HEK293 (cell line): ENCODE measurements around the gene CLDN18.

Experiments
- CTCF ChIA-PET: fragments of 350-600 bp; formaldehyde crosslinking; extraction: SDS; loops from one replicate; lab custom pipeline; 2021; ENCODE audit warnings: antibody characterized with exemption; lab: Yijun Ruan, JAX
- POLR2A ChIA-PET: fragments of 300-600 bp; formaldehyde crosslinking; extraction: SDS; loops from one replicate; lab custom pipeline; 2020; ENCODE audit warnings: antibody characterized with exemption, inconsistent platforms; lab: Yijun Ruan, JAX
- H3K27ac ChIP-seq: fragments of 200-500 bp; sonication (Bioruptor generic); 2 replicates; pipeline ENCODE4 v1.5.1; 2014; ENCODE audit warnings: low read depth, low read length, control low read depth, inconsistent platforms; ENCODE audit errors: extremely low read depth
- H3K36me3 ChIP-seq, 2 experiments: fragments of 200-500 bp in 1 of 2; sonication (Bioruptor generic) in 1 of 2; 1 replicate in 1 of 2; 2 replicates in 1 of 2; pipeline ENCODE4 v1.5.1; 2014 to 2017; ENCODE audit warnings: inconsistent platforms in 2 of 2, low read length in 2 of 2; ENCODE audit not compliant: control insufficient read depth in 2 of 2, insufficient read depth in 1 of 2
- H3K4me1 ChIP-seq: fragments of 200-500 bp; sonication (Bioruptor generic); 2 replicates; pipeline ENCODE4 v1.5.1; 2014; ENCODE audit warnings: mild to moderate bottlenecking, low read length, inconsistent platforms; ENCODE audit not compliant: control insufficient read depth, insufficient read depth
- H3K4me3 ChIP-seq: 2 replicates; pipeline ENCODE4 v1.5.1; 2011; ENCODE audit warnings: low read depth, mild to moderate bottlenecking, control low read depth, low read length, moderate library complexity
- H3K9me3 ChIP-seq: fragments of 200-500 bp; sonication (Bioruptor generic); 2 replicates; pipeline ENCODE4 v1.5.1; 2014; ENCODE audit warnings: low read depth, low read length, inconsistent platforms; ENCODE audit not compliant: control insufficient read depth, insufficient read depth
- BCL11B ChIP-seq: fragments of 450-650 bp; formaldehyde crosslinking; IDR thresholded peaks from 2 replicates; pipeline ENCODE4 v1.5.1; 2016; ENCODE audit warnings: low read depth, missing biosample characterization, missing genetic modification characterization
- FEZF1 ChIP-seq: fragments of 450-650 bp; formaldehyde crosslinking; IDR thresholded peaks from 2 replicates; pipeline ENCODE4 v1.5.1; 2016; ENCODE audit warnings: missing biosample characterization, missing genetic modification characterization
- GLIS2 ChIP-seq: fragments of 450-650 bp; formaldehyde crosslinking; IDR thresholded peaks from 2 replicates; pipeline ENCODE4 v1.5.1; 2016; ENCODE audit warnings: missing biosample characterization, missing genetic modification characterization
- KLF9 ChIP-seq: fragments of 450-650 bp; formaldehyde crosslinking; IDR thresholded peaks from 2 replicates; pipeline ENCODE4 v1.5.1; 2016; ENCODE audit warnings: missing biosample characterization, missing genetic modification characterization, low read depth
- PRDM1 ChIP-seq: fragments of 450-650 bp; formaldehyde crosslinking; IDR thresholded peaks from 2 replicates; pipeline ENCODE4; 2016; ENCODE audit warnings: missing biosample characterization, missing genetic modification characterization
- RBAK ChIP-seq: fragments of 450-650 bp; formaldehyde crosslinking; IDR thresholded peaks from 2 replicates; pipeline ENCODE4 v1.5.1; 2016; ENCODE audit warnings: missing biosample characterization, missing genetic modification characterization
- SP2 ChIP-seq: fragments of 450-650 bp; formaldehyde crosslinking; IDR thresholded peaks from 2 replicates; pipeline ENCODE4 v1.5.1; 2016; ENCODE audit warnings: missing biosample characterization, missing genetic modification characterization
- ZBTB48 ChIP-seq: fragments of 450-650 bp; formaldehyde crosslinking; IDR thresholded peaks from 2 replicates; pipeline ENCODE4 v1.5.1; 2016; ENCODE audit warnings: missing biosample characterization, missing genetic modification characterization
- ZNF2 ChIP-seq: fragments of 450-650 bp; formaldehyde crosslinking; IDR thresholded peaks from 2 replicates; pipeline ENCODE4 v1.5.1; 2016; ENCODE audit warnings: missing biosample characterization, missing genetic modification characterization
- ZNF239 ChIP-seq: fragments of 450-650 bp; formaldehyde crosslinking; IDR thresholded peaks from 2 replicates; pipeline ENCODE4 v1.5.1; 2016; ENCODE audit warnings: missing biosample characterization, missing genetic modification characterization
- ZNF280D ChIP-seq: fragments of 450-650 bp; formaldehyde crosslinking; IDR thresholded peaks from 2 replicates; pipeline ENCODE4 v1.5.1; 2016; ENCODE audit warnings: missing biosample characterization, missing genetic modification characterization
- ZNF394 ChIP-seq: fragments of 450-650 bp; formaldehyde crosslinking; IDR thresholded peaks from 2 replicates; pipeline ENCODE4 v1.5.1; 2016; ENCODE audit warnings: missing biosample characterization, missing genetic modification characterization, mild to moderate bottlenecking, moderate library complexity, borderline replicate concordance
- ZNF398 ChIP-seq: fragments of 450-650 bp; formaldehyde crosslinking; IDR thresholded peaks from 2 replicates; pipeline ENCODE4 v1.5.1; 2017; ENCODE audit warnings: missing biosample characterization, missing genetic modification characterization
- ZNF404 ChIP-seq: fragments of 450-650 bp; formaldehyde crosslinking; IDR thresholded peaks from 2 replicates; pipeline ENCODE4 v1.5.1; 2017; ENCODE audit warnings: missing biosample characterization, missing genetic modification characterization
- ZNF473 ChIP-seq: fragments of 450-650 bp; formaldehyde crosslinking; IDR thresholded peaks from 2 replicates; pipeline ENCODE4 v1.5.1; 2017; ENCODE audit warnings: missing biosample characterization, missing genetic modification characterization
- ZNF488 ChIP-seq: fragments of 450-650 bp; formaldehyde crosslinking; IDR thresholded peaks from 2 replicates; pipeline ENCODE4 v1.5.1; 2016; ENCODE audit warnings: missing biosample characterization, missing genetic modification characterization
- ZNF621 ChIP-seq: fragments of 450-650 bp; formaldehyde crosslinking; IDR thresholded peaks from 2 replicates; pipeline ENCODE4 v1.5.1; 2017; ENCODE audit warnings: missing biosample characterization, missing genetic modification characterization
- ZNF670 ChIP-seq: fragments of 450-650 bp; formaldehyde crosslinking; IDR thresholded peaks from 2 replicates; pipeline ENCODE4 v1.5.1; 2016; ENCODE audit warnings: missing biosample characterization, missing genetic modification characterization, low read depth
- ZNF704 ChIP-seq: fragments of 450-650 bp; formaldehyde crosslinking; IDR thresholded peaks from 2 replicates; pipeline ENCODE4 v1.5.1; 2016; ENCODE audit warnings: missing biosample characterization, missing genetic modification characterization
- ZNF768 ChIP-seq: fragments of 450-650 bp; formaldehyde crosslinking; IDR thresholded peaks from 2 replicates; pipeline ENCODE4 v1.5.1; 2018; ENCODE audit warnings: missing biosample characterization, mild to moderate bottlenecking, missing genetic modification characterization
- ZNF837 ChIP-seq: fragments of 450-650 bp; formaldehyde crosslinking; IDR thresholded peaks from 2 replicates; pipeline ENCODE4 v1.5.1; 2016; ENCODE audit warnings: missing biosample characterization, missing genetic modification characterization

Gene CLDN18

DNA sequence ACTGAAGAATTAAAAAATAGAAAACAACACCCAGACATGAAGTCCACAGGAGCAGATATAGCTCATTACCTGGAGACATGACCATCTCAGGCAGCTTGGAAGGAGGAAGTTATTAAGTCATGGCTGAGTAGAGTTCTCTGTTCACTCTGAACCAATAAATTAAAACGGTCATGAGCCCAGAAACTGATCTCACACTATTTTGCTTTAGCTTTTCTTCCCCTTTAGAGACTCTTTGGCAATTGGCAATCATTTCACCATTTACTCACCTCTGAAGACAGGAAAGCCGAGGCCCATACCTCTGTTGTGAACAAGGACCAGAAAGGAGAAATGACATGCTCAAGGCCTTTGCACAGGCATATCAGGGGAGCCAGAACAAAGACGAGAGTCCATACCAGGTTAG lies 26.6 kb downstream of the CLDN18 start:
- POLR2A ChIA-PET = no interaction called here
- no peak overlapping the region for H3K4me3 ChIP-seq
- no peaks in the 10 kb centered on the region for H3K4me1 ChIP-seq
- H3K36me3 ChIP-seq = no peaks in the 10 kb centered on the region
- H3K27ac ChIP-seq = no peak overlapping the region
- H3K9me3 ChIP-seq = no peaks in the 10 kb centered on the region
- CTCF ChIA-PET = interaction anchor here (1.0 kb wide), 2 partner anchors 16 to 81 kb away, joined by 3 to 4 read pairs; no protein-coding TSS in a partner anchor
- TF ChIP-seq ZNF488 (tag by site-specific recombination) = no peak
- TF ChIP-seq ZNF398 (tag by site-specific recombination) = no peak
- no peak for TF ChIP-seq ZNF768 (tag by site-specific recombination)
- no peak for TF ChIP-seq ZNF621 (tag by site-specific recombination)
- no peak for TF ChIP-seq FEZF1 (tag by site-specific recombination)
- no peak for TF ChIP-seq SP2 (tag by site-specific recombination)
- no peak for TF ChIP-seq ZNF239
- TF ChIP-seq ZNF473 (tag by site-specific recombination) = no peak
- no peak for TF ChIP-seq ZNF837
- TF ChIP-seq RBAK = no peak
- TF ChIP-seq ZNF394 (tag by site-specific recombination) = no peak
- no peak for TF ChIP-seq ZNF670
- TF ChIP-seq ZBTB48 (tag by site-specific recombination) = no peak
- TF ChIP-seq BCL11B = no peak

GRCh38 chr3:138038725-138039462 lies 28.9 kb downstream of the CLDN18 start:
- TF ChIP-seq ZNF280D (tag by site-specific recombination) (no peak), ZNF704 (tag by site-specific recombination) (no peak), SP2 (tag by site-specific recombination) (no peak), GLIS2 (tag by site-specific recombination) (no peak), KLF9 (tag by site-specific recombination) (no peak), ZNF404 (tag by site-specific recombination) (no peak), ZNF2 (tag by site-specific recombination) (no peak), PRDM1 (tag by site-specific recombination) (no peak)
- no peak overlapping the region for H3K27ac ChIP-seq
- no peak overlapping the region for H3K4me3 ChIP-seq
- no peaks in the 10 kb centered on the region for H3K4me1 ChIP-seq
- POLR2A ChIA-PET = no interaction called here
- H3K9me3 ChIP-seq = no peaks in the 10 kb centered on the region
- CTCF ChIA-PET = interaction anchor here (0.6 kb wide), 1 partner anchor 897 kb away, joined by 3 read pairs; no protein-coding TSS in a partner anchor
- H3K36me3 ChIP-seq = no peaks in the 10 kb centered on the region
